ENCODE measurements around the gene MAP2K6. TPM values are rescaled to one million over a fixed set of nuclear protein-coding genes. Genes with fewer than 3 reads are reported as not detected.

Gene MAP2K6
- polyA plus RNA-seq, 1 donor = 23.4 TPM

DNA sequence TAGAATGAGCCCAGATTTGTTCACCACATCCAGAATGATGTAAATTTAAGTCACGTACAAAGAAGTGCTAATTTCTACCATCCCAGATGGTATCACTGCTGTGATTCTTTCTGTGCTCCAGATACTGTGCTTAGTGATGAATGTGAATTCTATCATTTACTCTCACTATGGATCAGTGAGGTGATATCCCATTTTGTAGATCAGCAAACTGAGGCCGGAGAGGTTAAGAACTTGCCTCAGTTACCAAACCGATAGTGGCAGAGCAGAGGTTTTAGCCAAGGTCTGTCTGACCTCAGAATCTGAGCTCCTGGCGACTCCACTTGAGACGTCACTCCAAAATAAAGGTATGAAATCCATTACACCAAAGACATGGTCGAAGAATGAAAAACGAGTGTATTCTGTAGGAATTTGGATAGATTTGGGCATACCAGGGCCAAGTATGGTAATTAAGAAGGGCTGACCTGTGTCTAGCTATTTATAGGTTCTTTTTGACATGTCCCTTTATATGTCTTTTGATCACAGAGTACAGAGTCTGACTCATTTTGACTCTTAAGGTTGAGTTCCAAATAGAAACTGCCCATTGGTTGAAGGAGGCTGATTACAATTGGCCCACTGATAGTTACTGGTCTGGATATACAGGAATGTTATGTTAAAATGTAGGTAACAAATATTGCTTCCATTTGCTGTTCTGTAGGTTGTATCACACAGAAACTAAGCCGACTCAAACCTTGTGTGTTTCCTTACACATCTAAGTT, 10.0 kb downstream of the MAP2K6 start:
- DNase-seq = no peak

DNA sequence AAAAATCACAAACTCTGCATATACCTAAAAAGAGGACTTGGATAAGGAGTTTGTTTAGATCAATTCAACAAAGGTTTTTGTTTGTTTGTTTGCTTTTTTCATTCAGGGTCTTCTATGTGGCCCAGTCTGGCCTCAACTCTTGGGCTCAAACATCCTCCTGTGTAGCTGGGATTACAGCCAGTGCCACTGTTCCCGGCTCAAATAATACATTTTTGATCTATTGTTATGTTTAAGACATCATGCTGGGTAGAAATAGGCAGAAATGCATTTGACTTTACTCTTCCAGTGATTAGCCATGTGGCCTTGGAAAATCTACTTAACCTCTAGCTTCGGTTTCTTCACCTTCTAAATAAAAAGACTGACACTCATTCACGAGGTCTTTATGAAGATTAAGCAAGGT, 11.5 kb downstream of the MAP2K6 start:
- DNase-seq = no peak

GRCh38 chr17:69427486-69428197, 13.1 kb downstream of the MAP2K6 start:
- no peak for DNase-seq

DNA sequence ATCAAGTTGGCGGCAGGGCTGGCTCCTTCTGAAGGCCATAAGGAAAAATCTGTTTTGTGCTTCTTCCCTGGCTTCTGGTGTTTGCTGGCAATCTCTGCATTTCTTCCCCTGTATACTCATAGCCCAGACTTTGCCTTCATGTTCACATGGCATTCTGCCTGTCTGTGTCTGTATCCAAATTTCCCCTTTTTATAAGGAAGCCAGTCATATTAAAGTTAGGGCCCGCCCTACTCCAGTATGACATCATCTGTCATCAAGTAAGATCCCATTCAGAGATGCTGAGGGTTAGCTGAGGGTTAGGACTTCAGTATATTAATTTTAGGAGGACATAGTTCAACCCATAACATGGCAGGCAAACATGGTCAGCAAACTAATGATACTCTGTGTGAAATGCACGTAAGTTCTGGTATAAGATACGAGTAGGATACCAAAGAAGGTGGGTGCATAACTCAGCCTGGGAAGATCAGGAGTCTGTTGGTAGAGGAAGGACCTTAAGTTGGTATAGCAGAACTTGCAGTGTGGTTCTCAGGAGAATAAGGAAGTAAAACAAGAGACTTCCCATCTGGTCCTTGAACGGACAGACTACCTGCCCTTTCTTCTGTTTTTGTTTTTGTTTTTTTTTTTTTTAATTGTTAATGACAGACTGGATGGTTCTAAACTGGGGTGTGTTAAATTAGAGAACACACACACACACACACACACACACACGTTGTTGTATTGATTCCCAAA, 13.9 kb downstream of the MAP2K6 start:
- no peak for DNase-seq

DNA sequence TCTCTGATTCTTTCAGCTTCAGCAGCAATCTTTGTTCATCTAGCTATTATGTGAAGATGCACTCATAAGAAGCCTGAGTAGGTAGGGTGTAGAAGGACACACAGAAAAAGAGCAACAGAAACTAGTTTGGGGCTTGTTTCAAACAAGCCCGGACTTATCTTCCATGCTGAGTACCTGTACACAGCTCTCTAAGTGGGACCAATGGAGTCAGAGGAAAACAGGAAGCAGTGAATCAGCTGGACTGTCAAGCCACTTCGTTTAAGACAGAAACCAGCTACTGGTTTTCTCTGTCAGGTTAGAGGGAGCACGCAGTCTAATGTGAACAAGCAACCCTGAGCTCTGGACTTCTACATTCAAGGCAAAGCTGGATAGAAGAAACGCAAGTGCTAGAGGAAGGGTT, 16.0 kb downstream of the MAP2K6 start:
- no peak for DNase-seq

DNA sequence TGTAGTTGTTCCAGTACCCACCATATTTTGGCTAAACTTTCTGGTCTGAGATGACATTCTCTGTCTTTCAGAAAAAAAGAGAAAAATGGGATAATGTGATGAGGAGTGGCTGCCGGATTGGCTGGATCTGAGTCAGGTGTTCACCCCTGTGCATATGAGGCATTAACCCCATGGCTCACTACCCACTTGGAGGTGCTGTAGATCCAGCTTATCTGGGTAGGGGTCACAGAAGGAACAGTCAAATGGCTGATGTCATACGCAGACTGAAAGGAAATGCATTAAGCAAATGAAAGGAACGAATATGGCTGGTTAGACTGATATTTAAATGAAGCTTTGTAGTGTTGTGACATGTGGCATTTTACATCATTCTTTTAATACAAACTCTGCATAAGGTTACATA, 17.3 kb downstream of the MAP2K6 start:
- DNase-seq = no peak

DNA sequence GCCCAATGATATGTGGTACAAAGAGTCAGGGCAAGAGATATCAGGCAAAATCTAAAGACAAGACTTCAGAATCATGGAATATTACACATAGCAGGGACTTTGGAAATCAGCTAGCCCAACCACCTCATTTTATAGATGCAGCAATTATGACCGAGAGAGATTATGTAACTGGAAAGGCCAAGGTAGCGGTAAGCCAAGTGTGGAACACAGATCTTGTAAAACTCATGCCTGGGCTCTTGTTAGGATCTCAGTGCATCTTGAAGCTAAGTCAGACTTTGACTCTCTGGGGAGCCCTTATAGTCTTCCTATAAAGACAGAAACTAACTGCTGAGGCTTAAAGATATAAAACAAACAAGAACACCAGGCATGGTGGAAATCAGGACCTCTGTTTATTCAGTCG, 18.6 kb downstream of the MAP2K6 start:
- no peak for DNase-seq

- peak; percentile 35 for DNase-seq
These were observed 19.7 kb downstream of the MAP2K6 start for GRCh38 chr17:69434164-69434579.

GRCh38 chr17:69435971-69436696, 21.6 kb downstream of the MAP2K6 start:
- no peak for DNase-seq

- no peak for DNase-seq
These were observed 23.0 kb downstream of the MAP2K6 start for GRCh38 chr17:69437475-69437874.

DNA sequence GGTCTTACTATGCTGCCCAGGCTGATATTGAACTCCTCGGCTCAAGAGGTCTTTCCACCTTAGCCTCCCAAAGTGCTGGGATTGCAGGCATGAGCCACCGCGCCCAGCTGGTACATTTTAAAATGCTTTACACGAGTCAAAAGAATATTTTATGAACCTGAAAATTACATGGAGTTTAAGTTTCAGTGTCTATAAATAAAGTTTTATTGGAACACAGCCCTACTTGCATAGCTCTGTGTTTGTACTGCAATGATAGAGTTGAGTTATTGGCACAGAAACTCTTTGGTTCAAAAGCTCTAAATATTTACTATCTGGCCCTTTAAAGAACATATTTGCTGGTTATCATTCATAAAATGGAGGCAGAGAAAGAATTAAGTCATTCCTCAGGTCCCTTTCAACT, 24.3 kb downstream of the MAP2K6 start:
- DNase-seq = no peak

DNA sequence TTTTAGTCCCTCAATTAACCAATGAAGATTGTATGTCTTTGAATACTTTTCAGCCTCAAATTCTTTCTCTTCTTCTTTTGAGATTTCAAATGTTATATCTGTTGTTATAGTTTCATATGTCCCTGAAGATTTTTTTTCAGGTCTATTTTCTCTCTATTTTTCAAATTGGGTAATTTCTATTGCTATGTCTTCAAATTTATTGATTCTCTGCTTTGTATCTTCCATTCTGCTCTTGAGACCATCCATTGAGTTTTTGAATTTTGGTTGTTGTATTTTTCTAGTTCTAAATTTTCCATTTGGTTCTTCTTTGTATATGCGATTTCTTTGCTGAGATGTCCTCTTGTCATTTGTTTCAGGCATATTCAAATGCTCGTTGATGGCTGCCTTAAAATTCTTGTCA, 26.7 kb downstream of the MAP2K6 start:
- no peak for DNase-seq

GRCh38 chr17:69443138-69443537, 28.6 kb downstream of the MAP2K6 start:
- DNase-seq = no peak

DNA sequence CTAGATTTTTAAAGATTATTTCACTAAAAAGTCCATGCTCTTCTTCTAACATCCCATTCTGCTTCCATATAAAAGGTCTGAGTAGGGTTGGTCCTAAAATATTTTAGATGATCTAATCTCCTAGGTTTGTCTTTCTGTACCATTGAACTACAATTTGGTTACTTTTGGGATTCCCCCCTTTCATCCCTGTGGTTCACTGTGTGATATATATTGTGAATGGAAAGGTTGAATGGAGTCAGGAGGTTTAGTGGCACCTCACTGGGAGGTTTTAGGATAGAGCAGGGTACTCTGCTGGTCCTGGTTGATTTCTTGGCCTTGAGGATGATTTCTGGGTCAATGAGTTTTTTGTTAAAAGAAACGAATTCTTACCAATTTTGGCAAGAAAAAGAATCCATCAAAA, 29.5 kb downstream of the MAP2K6 start:
- DNase-seq = no peak

DNA sequence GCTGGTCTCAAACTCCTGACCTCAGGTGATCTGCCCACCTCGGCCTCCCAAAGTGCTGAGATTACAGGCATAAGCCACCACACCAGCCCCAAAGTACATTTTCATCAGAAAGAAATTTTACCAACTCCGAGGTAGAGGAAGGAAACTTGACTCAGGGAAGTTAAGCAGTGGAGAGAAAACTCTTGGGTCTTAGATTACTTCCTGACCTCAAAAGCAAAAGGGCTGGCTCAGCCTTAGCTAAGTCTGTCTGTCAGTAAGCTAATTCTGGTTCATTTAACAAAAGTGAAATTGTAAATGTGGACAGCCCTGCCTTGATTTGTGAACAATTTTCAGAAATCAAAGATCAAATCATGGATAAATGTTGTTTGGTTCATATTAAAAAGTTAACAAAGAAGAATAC, 30.6 kb downstream of the MAP2K6 start:
- DNase-seq = no peak

DNA sequence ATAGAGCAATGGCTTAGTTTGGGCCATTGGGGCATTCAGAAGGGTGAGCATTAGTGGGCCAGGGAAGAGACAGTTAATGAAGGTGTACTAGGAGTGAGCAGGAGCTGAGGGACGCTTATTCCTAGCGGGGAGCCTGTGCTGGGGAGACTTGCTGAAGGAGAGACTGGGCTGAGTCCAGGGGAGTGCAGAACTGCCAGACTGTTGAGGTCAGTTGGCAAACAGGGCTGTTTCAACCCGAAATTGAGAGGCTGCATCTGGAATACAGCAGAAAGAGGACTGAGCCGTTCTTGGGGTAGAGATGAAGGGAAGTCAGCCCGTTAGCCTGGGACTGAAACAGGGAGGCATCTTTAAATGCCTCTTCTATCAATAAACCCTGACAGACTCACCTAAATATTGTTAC, 33.2 kb downstream of the MAP2K6 start:
- DNase-seq = no peak

GRCh38 chr17:69448431-69449102, 34.1 kb downstream of the MAP2K6 start:
- DNase-seq = peak; percentile 43

DNA sequence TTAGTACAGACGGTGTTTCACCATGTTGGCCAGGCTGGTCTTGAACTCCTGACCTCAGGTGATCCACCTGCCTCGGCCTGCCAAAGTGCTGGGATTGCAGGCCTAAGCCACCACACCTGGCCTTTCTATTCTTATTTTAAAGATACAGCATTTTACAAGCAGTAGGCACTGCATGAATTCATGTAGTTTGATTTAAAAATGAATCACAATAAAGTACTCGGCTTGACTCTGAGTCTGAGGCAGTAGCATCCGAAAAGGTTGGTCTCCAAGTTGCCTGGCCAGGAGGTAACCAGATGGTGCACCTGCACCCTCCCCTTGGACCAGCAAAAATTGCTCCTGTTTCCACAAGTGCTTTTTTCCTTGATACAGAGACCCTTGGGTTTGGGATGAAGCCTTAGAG, 35.6 kb downstream of the MAP2K6 start:
- DNase-seq = no peak

GRCh38 chr17:69450918-69451317, 36.4 kb downstream of the MAP2K6 start:
- no peak for DNase-seq

GRCh38 chr17:69451416-69452394, 37.2 kb downstream of the MAP2K6 start:
- DNase-seq = no peak

Measured in left kidney (tissue), 2 donors.